ENCODE results near the gene NKRF.

The NKRF gene

GRCh38 chrX:119607018-119607389 lies 780 bp upstream of the NKRF start:
- DNase-seq: no peak

GRCh38 chrX:119605464-119606279 lies 552 bp downstream of the NKRF start:
- no peak for DNase-seq

- no peak for DNase-seq
Measured at GRCh38 chrX:119604766-119605463, 1.3 kb downstream of the NKRF start.

- DNase-seq: no peak
Measured at GRCh38 chrX:119602701-119603255, 3.4 kb downstream of the NKRF start.

- no peak for DNase-seq
Measured at GRCh38 chrX:119589810-119590209, 16.4 kb downstream of the NKRF start.

- DNase-seq: no peak
Measured at GRCh38 chrX:119583431-119584059, 22.7 kb downstream of the NKRF start.

- no peak for DNase-seq
Measured at GRCh38 chrX:119579414-119579813, 26.8 kb downstream of the NKRF start.

- DNase-seq: peak; percentile 16
Measured at GRCh38 chrX:119574394-119575266, 31.6 kb downstream of the NKRF start, which contains the start of gene UBE2A. Gene UBE2A, plus strand, starts transcription at chrX:119574563. Its CDS starts 149 bp downstream, at chrX:119574712.

GRCh38 chrX:119573840-119574393 lies 32.3 kb downstream of the NKRF start:
- DNase-seq: no peak

GRCh38 chrX:119573222-119573621 lies 33.0 kb downstream of the NKRF start:
- DNase-seq: no peak

- no peak for DNase-seq
Measured at GRCh38 chrX:119570351-119570835, 35.8 kb downstream of the NKRF start.

GRCh38 chrX:119565107-119565663 lies 41.0 kb downstream of the NKRF start, which contains the start of gene STEEP1:
Gene STEEP1, minus strand, starts transcription at chrX:119565409. Its CDS starts 54 bp downstream, at chrX:119565355.
- DNase-seq: peak; percentile 71

- DNase-seq: no peak
Measured at GRCh38 chrX:119552508-119552907, 53.7 kb downstream of the NKRF start.

- DNase-seq: no peak
Measured at GRCh38 chrX:119549327-119550016, 56.8 kb downstream of the NKRF start.

- no peak for DNase-seq
Measured at GRCh38 chrX:119541188-119541587, 65.0 kb downstream of the NKRF start.

- no peak for DNase-seq
Measured at GRCh38 chrX:119539872-119540271, 66.4 kb downstream of the NKRF start.
